GM12878 (cell line): Measurements from ENCODE around the gene SYTL2.

Experiments used
- BHLHE40 ChIP-seq, 2 experiments: fragments of 450-650 bp in 1 of 2; IDR thresholded peaks; 2 replicates each; pipeline ENCODE4 v1.6.1; 2011 to 2017; ENCODE audit warnings: low read depth in 2 of 2, borderline replicate concordance in 1 of 2, improper control_type of control experiment in 1 of 2, low read length in 1 of 2, mild to moderate bottlenecking in 1 of 2
- CBX5 ChIP-seq: sonication (generic); IDR thresholded peaks from 2 replicates; pipeline ENCODE4 v1.6.1; 2016; ENCODE audit warnings: low read depth, moderate library complexity, mild to moderate bottlenecking, inconsistent platforms
- EED ChIP-seq: sonication (generic); IDR thresholded peaks from 2 replicates; pipeline ENCODE4 v1.6.1; 2016; ENCODE audit warnings: antibody characterized with exemption, low read depth
- GABPA ChIP-seq: IDR thresholded peaks from 2 replicates; pipeline ENCODE4 v1.6.1; 2014; ENCODE audit warnings: antibody characterized with exemption, low read depth, mild to moderate bottlenecking, inconsistent platforms
- IKZF2 ChIP-seq, 2 experiments: fragments of 450-650 bp; IDR thresholded peaks; 2 replicates each; pipeline ENCODE4 v1.6.1; 2017; ENCODE audit warnings: mild to moderate bottlenecking in 2 of 2, moderate library complexity in 2 of 2
- POLR2A ChIP-seq: IDR thresholded peaks from 2 replicates; pipeline ENCODE4 v1.6.1; 2011; ENCODE audit warnings: low read depth, mild to moderate bottlenecking, low read length
- POLR2AphosphoS5 ChIP-seq: IDR thresholded peaks from 2 replicates; pipeline ENCODE4 v1.6.1; 2011; ENCODE audit warnings: mild to moderate bottlenecking, low read length, inconsistent platforms
- TF ChIP-seq, protein P1 (sequence below): IDR thresholded peaks from 2 replicates; pipeline ENCODE4 v1.6.1; 2012; ENCODE audit warnings: mild to moderate bottlenecking, low read depth, low read length
- TF ChIP-seq, protein P2 (sequence below): IDR thresholded peaks from 2 replicates; pipeline ENCODE4 v1.6.1; 2012; ENCODE audit warnings: low read depth, low read length, improper control_type of control experiment
- TF ChIP-seq, protein P3 (sequence below): IDR thresholded peaks from 2 replicates; pipeline ENCODE4 v1.6.1; 2011; ENCODE audit warnings: low read depth, low read length, improper control_type of control experiment, borderline replicate concordance

DNA sequence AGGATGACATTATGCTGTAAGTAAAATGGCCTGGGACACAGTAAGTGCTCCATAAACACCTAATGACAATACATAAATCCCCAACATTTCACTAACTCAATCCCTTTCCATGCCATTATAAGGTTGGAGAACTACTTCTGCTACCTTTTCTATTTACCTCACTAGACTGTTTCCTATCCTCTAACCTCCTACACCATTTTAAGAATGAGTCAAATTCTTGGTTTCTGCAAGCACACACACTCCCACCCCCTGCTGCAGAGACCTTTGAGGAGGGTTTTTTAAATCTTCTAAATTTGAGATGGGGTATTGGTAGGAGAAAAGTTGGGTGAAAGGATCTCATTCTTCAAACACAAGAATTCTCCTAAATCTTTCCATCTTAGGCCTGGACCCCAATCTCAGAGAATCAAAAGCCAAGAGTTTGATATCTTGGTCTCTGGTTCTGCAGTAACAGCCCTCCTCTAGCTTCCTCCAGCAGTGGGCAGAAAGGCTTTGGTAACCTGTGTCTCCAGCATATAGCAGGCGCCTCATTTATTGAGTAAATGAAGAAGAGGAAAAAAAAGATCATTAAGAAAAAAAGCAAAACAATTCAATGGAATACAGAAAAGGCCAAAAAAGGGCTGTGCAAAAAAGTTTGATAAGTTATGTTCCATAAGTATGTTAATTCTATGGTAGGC, 42.3 kb downstream of the SYTL2 start:
- TF ChIP-seq GABPA, result no peak
- no peak for TF ChIP-seq BHLHE40 (IDR thresholded peaks at IDR 0.05; ENCODE audit: borderline replicate concordance in 1 of 2, low read depth in 2 of 2, low read length in 1 of 2)
- no peak for TF ChIP-seq IKZF2 (IDR thresholded peaks at IDR 0.05)
- TF ChIP-seq, protein P1, sequence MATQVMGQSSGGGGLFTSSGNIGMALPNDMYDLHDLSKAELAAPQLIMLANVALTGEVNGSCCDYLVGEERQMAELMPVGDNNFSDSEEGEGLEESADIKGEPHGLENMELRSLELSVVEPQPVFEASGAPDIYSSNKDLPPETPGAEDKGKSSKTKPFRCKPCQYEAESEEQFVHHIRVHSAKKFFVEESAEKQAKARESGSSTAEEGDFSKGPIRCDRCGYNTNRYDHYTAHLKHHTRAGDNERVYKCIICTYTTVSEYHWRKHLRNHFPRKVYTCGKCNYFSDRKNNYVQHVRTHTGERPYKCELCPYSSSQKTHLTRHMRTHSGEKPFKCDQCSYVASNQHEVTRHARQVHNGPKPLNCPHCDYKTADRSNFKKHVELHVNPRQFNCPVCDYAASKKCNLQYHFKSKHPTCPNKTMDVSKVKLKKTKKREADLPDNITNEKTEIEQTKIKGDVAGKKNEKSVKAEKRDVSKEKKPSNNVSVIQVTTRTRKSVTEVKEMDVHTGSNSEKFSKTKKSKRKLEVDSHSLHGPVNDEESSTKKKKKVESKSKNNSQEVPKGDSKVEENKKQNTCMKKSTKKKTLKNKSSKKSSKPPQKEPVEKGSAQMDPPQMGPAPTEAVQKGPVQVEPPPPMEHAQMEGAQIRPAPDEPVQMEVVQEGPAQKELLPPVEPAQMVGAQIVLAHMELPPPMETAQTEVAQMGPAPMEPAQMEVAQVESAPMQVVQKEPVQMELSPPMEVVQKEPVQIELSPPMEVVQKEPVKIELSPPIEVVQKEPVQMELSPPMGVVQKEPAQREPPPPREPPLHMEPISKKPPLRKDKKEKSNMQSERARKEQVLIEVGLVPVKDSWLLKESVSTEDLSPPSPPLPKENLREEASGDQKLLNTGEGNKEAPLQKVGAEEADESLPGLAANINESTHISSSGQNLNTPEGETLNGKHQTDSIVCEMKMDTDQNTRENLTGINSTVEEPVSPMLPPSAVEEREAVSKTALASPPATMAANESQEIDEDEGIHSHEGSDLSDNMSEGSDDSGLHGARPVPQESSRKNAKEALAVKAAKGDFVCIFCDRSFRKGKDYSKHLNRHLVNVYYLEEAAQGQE, result no peak
- TF ChIP-seq, protein P2, sequence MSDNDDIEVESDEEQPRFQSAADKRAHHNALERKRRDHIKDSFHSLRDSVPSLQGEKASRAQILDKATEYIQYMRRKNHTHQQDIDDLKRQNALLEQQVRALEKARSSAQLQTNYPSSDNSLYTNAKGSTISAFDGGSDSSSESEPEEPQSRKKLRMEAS, result no peak
- no peak for TF ChIP-seq POLR2AphosphoS5
- no peak for TF ChIP-seq CBX5
- TF ChIP-seq POLR2A, result no peak
- no peak for TF ChIP-seq EED
- TF ChIP-seq, protein P3, sequence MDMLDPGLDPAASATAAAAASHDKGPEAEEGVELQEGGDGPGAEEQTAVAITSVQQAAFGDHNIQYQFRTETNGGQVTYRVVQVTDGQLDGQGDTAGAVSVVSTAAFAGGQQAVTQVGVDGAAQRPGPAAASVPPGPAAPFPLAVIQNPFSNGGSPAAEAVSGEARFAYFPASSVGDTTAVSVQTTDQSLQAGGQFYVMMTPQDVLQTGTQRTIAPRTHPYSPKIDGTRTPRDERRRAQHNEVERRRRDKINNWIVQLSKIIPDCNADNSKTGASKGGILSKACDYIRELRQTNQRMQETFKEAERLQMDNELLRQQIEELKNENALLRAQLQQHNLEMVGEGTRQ, result no peak
